GM19240 (cell line): ENCODE measurements around the gene FRAT2.
A peak's percentile ranks its signal among the peaks of the same experiment; 100 is the strongest.
"Not testable (repeated sequence)": the region's sequence is repeated elsewhere in the genome, so short reads cannot be mapped to it uniquely, and the experiment has no call there.

Experiments
- DNase-seq: peaks from one replicate; pipeline ENCODE4 v3.0.0; 2011; ENCODE audit warnings: low spot score; ENCODE audit not compliant: insufficient read length

FRAT2 gene

DNA sequence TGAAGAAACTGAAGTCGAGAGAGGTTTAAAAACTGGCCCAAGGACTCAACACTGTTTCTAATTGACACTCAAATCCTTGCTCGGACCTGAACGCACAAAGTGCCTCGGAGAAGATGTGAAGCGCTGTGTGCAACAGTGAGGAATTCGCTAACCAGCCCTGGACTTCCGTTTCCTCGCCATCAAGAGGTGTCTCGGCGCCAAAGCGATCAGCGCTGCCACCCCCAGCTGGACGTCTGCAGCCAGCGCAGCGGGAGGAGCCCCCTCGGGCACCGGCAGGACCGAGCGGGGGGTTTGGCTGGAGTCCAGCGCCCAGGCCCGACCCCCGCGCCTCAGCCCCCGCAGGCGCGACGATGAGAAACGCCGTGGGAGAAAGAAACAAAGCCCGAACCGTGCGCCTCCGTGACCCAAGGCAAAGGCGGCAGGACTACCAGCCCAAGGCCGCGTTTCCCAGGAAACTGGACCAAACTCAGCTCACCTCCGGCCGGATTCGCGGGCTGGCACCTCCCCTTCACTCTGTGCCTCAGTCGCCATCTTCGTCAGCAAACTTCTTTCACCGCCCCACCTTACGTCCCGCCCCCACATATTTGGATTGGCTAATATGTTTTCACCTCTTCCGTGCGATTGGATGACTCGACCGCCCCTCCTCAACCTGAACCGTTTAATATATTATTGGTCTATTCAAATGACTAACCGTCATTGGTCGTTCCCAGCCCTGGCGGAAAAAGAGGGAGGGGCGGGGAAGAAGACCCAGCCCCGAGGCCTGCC is 42.2 kb downstream of the FRAT2 start, which contains the start of gene ARHGAP19:
ARHGAP19 (minus strand) TSS at position 541 of the 765 bp plus-strand sequence; CDS start at position 531, 10 bp downstream.
- DNase-seq, result peak; percentile 91

DNA sequence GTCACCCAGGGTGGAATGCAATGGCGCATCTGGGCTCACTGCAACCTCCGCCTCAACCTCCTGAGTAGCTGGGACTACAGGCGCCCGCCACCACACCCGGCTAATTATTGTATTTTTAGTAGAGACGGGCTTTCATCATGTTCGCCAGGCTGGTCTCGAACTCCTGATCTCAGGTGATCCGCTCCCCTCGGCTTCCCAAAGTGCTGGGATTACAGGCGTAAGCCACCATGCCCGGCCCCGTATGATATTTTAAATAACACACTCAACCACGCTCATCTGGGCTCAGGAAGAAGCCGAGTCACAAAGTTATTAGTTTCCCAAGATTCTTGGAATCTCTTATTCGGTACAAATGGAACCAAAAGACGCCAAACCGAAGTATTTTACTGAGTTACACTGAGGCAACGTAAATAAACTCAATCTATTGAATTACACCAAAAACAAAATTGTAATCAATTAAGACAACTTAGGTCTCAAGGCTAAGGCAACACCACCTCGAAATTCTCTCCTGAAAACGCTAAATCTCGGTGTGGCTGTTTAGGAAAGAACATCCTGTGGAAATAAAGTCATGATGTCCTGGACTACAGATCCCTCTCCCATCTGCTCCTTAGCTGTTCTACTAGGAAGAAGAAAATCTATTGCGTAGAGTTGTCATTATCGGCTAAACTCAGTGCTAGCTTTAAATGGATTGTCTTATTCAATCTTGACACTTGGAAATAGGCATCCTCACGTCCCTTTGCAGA is 43.0 kb downstream of the FRAT2 start:
- DNase-seq, result no peak

DNA sequence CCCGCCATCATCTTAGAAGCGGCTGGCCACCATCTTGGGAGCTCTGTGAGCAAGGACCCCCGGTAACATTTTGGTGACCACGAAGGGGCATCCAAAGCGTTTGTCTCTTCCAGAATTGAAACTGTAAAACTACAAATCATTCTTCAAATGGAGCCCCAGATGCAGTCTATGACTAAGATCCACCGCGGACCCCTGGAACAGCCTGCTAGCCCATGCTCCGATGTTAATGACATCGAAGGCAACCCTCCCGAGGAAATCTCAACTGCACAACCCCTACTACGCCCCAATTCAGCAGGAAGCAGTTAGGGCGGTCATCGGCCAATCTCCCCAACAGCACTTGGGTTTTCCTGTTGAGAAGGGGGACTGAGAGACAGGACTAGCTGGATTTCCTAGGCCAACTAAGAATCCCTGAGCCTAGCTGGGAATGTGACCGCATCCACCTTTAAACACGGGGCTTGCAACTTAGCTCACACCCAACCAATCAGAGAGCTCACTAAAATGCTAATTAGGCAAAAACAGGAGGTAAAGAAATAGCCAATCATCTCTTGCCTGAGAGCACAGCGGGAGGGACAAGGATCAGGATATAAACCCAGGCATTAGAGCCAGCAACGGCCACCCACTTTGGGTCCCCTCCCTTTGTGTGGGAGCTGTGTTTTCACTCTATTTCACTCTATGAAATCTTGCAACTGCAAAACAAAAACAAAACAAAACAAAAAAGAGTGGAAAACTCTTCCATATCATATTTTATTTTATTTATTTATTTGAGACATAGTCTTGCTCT is 43.8 kb downstream of the FRAT2 start:
- DNase-seq, result not testable (repeated sequence)

DNA sequence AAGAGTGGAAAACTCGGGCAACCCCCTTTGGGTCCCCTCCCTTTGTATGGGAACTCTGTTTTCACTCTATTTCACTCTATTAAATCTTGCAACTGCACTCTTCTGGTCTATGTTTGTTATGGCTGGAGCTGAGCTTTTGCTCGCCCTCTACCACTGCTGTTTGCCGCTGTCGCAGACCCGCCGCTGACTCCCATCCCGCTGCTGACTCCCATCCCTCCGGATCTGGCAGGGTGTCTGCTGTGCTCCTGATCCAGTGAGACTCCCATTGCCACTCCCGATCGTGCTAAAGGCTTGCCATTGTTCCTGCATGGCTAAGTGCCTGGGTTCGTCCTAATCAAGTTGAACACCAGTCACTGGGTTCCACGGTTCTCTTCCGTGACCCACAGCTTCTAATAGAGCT is 44.5 kb downstream of the FRAT2 start:
- not testable (repeated sequence) for DNase-seq
